NT2/D1 (cell line): ENCODE results near the gene COL8A1.

Experiments used
- YY1 ChIP-seq: IDR thresholded peaks from 2 replicates; pipeline ENCODE4 v1.6.1; 2011; ENCODE audit not compliant: insufficient read length, insufficient read depth
- ZNF274 ChIP-seq: IDR thresholded peaks from 2 replicates; pipeline ENCODE4 v1.6.1; 2011; ENCODE audit warnings: mild to moderate bottlenecking, low read depth, low read length

DNA sequence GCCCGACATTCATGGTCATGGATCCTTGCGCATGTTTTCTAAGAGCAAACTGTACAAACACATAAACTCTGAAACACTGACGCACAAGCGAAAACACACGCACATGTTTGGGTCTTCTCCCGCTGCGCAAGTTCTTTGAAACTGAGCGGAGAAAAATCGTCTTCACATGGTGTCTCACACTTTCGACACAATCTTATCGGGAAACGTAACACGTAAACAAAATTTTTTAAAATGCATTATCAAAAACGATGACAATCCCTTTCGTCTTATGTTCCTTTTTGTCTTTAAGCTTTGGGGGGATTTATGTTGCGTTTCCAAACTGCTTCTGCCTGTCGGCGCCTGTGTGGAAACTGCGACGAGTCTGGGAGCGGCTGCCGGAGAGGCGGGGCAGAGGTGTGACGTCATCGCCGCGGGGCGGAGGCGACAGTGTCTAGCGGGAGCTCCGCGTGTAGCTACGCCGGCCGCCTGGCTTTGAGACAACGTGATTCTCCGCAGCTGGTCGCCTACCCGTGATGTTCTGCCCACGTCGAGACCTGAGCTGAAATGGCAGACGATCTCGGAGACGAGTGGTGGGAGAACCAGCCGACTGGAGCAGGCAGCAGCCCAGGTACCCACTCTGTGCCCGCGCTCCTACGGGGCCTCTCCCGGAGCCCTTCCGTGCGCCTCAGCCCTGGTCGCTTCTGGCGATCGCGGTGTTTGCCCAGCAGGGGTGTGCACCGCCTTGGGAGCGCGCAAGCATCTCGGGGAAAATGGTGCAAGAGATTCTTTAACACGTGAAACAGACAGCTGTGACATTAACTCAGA lies 179.2 kb downstream of the COL8A1 start, which contains the start of gene CMSS1:
- TF ChIP-seq ZNF274 (no peak), YY1 (no peak)
